ENCODE data around the gene FSTL5. TPM values are rescaled to one million over a fixed set of nuclear protein-coding genes. Genes with fewer than 3 reads are reported as not detected.

FSTL5 gene
- polyA plus RNA-seq, 3 donors = not detected

DNA sequence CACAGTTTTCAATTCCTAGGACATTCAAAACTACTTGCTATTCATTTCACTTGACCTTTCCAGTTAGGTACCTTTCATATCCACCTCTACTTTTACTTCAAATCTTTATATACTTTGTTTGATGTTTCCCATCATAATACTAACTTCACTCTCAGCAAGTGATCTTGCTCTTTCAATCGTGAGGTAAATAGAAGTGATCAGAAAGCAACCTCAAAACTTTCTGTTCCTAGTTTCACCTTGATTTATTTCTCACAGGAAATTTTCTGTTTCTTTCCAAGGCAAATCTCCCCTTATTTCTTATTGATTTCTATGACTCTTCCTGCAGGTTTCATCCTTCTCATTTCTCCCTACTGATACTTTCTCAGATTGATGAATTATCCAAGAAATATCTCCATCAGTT is 623.5 kb downstream of the FSTL5 start:
- Histone ChIP-seq H3K4me2 (replicated peaks; ENCODE audit: extremely low read depth, low read length, poor library complexity, severe bottlenecking) (no peak overlapping the region), H3K4me3 (replicated peaks in 1 of 3; ENCODE audit: low read depth in 2 of 3, low read length in 3 of 3) (no peak overlapping the region)

DNA sequence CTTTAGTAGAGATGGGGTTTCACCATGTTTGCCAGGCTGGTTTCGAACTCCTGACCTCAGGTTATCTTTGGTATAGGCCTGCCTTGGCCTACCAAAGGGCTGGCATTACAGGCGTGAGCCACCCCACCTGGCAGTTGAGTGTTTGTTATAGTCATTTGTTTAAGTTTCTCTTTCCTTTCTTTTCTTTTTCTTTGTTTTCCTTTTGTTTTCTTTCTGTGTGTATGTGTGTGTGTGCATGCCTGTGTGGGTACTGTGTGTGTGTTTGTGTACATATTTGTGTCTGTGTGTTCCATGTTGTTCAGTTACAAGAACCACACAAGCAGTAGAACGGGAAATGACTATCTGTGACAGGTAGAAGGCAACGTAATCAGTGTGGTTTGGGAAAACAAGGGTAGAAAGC is 624.9 kb downstream of the FSTL5 start:
- no peaks in the 10 kb centered on the region for H3K79me2 ChIP-seq (ENCODE audit: insufficient read depth, low read length)
- no peak overlapping the region for H3K9ac ChIP-seq (ENCODE audit: insufficient read depth, low read length, poor library complexity, severe bottlenecking)
- intact Hi-C loops (cut with micrococcal nuclease) = no loop called here

More for the DNA sequence above, 623.5 kb downstream of the FSTL5 start:
- Histone ChIP-seq H3K36me3 (replicated peaks in 1 of 2; ENCODE audit: control insufficient read depth in 1 of 2, insufficient read depth in 2 of 2, low read length in 2 of 2) (no peaks in the 10 kb centered on the region), H3K9me3 (replicated peaks in 1 of 2; ENCODE audit: control insufficient read depth in 1 of 2, insufficient read depth in 1 of 2, low read length in 2 of 2) (no peaks in the 10 kb centered on the region), H3K27ac (ENCODE audit: low read depth in 1 of 2, low read length in 2 of 2) (no peak overlapping the region), H3K27me3 (ENCODE audit: control insufficient read depth in 2 of 2, insufficient read depth in 2 of 2, low read length in 2 of 2) (no peaks in the 10 kb centered on the region), H2AFZ (ENCODE audit: insufficient read depth, low read depth, low read length, poor library complexity, severe bottlenecking) (no peak overlapping the region), H3K4me1 (ENCODE audit: control insufficient read depth in 1 of 2, insufficient read depth in 2 of 2, low read length in 2 of 2) (no peaks in the 10 kb centered on the region), H4K20me1 (ENCODE audit: insufficient read depth, low read length) (no peaks in the 10 kb centered on the region), H3K79me2 (ENCODE audit: insufficient read depth, low read length) (no peaks in the 10 kb centered on the region), H3K9ac (ENCODE audit: insufficient read depth, low read length, poor library complexity, severe bottlenecking) (no peak overlapping the region)
- 80% methylated on average over 1 of the region's 1 CpG for WGBS (ENCODE audit: insufficient coverage)
- Mint-ChIP-seq H3K27me3 (ENCODE audit: low read depth in 3 of 3) (peaks cover 0 to 2% (median 1%) of the 10 kb centered on the region in 3 donors), H3K4me3 (no peak overlapping the region), H3K4me1 (no peaks in the 10 kb centered on the region), H3K36me3 (no peaks in the 10 kb centered on the region), H3K9me3 (peaks cover 0 to 3% (median 0%) of the 10 kb centered on the region in 7 donors), H3K27ac (no peak overlapping the region)
- intact Hi-C loops (cut with micrococcal nuclease) = no loop called here
- TF ChIP-seq, protein P1, sequence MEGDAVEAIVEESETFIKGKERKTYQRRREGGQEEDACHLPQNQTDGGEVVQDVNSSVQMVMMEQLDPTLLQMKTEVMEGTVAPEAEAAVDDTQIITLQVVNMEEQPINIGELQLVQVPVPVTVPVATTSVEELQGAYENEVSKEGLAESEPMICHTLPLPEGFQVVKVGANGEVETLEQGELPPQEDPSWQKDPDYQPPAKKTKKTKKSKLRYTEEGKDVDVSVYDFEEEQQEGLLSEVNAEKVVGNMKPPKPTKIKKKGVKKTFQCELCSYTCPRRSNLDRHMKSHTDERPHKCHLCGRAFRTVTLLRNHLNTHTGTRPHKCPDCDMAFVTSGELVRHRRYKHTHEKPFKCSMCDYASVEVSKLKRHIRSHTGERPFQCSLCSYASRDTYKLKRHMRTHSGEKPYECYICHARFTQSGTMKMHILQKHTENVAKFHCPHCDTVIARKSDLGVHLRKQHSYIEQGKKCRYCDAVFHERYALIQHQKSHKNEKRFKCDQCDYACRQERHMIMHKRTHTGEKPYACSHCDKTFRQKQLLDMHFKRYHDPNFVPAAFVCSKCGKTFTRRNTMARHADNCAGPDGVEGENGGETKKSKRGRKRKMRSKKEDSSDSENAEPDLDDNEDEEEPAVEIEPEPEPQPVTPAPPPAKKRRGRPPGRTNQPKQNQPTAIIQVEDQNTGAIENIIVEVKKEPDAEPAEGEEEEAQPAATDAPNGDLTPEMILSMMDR (IDR thresholded peaks at IDR 0.05) = no peak
- no peak for DNase-seq

More for the DNA sequence above, 624.9 kb downstream of the FSTL5 start:
- Histone ChIP-seq H4K20me1 (ENCODE audit: insufficient read depth, low read length) (no peaks in the 10 kb centered on the region), H3K27ac (ENCODE audit: low read depth in 1 of 2, low read length in 2 of 2) (no peak overlapping the region), H3K4me3 (replicated peaks in 1 of 3; ENCODE audit: low read depth in 2 of 3, low read length in 3 of 3) (no peak overlapping the region), H2AFZ (ENCODE audit: insufficient read depth, low read depth, low read length, poor library complexity, severe bottlenecking) (no peak overlapping the region), H3K4me1 (ENCODE audit: control insufficient read depth in 1 of 2, insufficient read depth in 2 of 2, low read length in 2 of 2) (no peaks in the 10 kb centered on the region), H3K27me3 (ENCODE audit: control insufficient read depth in 2 of 2, insufficient read depth in 2 of 2, low read length in 2 of 2) (no peaks in the 10 kb centered on the region), H3K4me2 (replicated peaks; ENCODE audit: extremely low read depth, low read length, poor library complexity, severe bottlenecking) (no peak overlapping the region), H3K36me3 (replicated peaks in 1 of 2; ENCODE audit: control insufficient read depth in 1 of 2, insufficient read depth in 2 of 2, low read length in 2 of 2) (no peaks in the 10 kb centered on the region), H3K9me3 (replicated peaks in 1 of 2; ENCODE audit: control insufficient read depth in 1 of 2, insufficient read depth in 1 of 2, low read length in 2 of 2) (no peaks in the 10 kb centered on the region)
- Mint-ChIP-seq H3K4me3 (no peak overlapping the region), H3K9me3 (peaks cover 0 to 6% (median 0%) of the 10 kb centered on the region in 7 donors), H3K36me3 (no peaks in the 10 kb centered on the region), H3K4me1 (no peaks in the 10 kb centered on the region), H3K27me3 (ENCODE audit: low read depth in 3 of 3) (peaks cover 0 to 2% (median 1%) of the 10 kb centered on the region in 3 donors), H3K27ac (no peak overlapping the region)
- TF ChIP-seq, protein P1 (IDR thresholded peaks at IDR 0.05) = no peak
- no peak for DNase-seq
- 94% methylated on average over 3 of the region's 4 CpGs for WGBS (ENCODE audit: insufficient coverage)
